Esophagus mucosa (tissue), 1 donor: ENCODE data around the gene ADH6. TPM values are rescaled to one million over a fixed set of nuclear protein-coding genes. Genes with fewer than 3 reads are reported as not detected.
"Not testable (repeated sequence)": the region's sequence is repeated elsewhere in the genome, so short reads cannot be mapped to it uniquely, and the experiment has no call there.

Source experiments
- ATAC-seq: fragments of 200-7000 bp; cut with Tn5 transposase; one replicate; pipeline ENCODE4 v1.9.1; 2020
- total RNA-seq: library from RNA; stranded (reverse); gene quantifications from one replicate; pipeline ENCODE4 v1.2.4, GENCODE V29; 2023
- donor health status: DM: yes; HTN: yes; CAD: no.

Gene ADH6
- total RNA-seq, 1 donor from 2014 or later = not detected

- ATAC-seq = not testable (repeated sequence)
Observed at GRCh38 chr4:99189900-99190299, 29.1 kb downstream of the ADH6 start.

GRCh38 chr4:99186029-99186428, 33.0 kb downstream of the ADH6 start:
- ATAC-seq = no peak

GRCh38 chr4:99185581-99185980, 33.5 kb downstream of the ADH6 start:
- no peak for ATAC-seq

GRCh38 chr4:99180382-99181070, 38.5 kb downstream of the ADH6 start:
- ATAC-seq = no peak

GRCh38 chr4:99179626-99180025, 39.4 kb downstream of the ADH6 start:
- no peak for ATAC-seq

GRCh38 chr4:99179178-99179577, 39.9 kb downstream of the ADH6 start:
- no peak for ATAC-seq

GRCh38 chr4:99166544-99166943, 52.5 kb downstream of the ADH6 start:
- ATAC-seq = no peak

GRCh38 chr4:99165978-99166377, 53.1 kb downstream of the ADH6 start:
- no peak for ATAC-seq

GRCh38 chr4:99161373-99162099, 57.5 kb downstream of the ADH6 start:
- ATAC-seq = no peak

GRCh38 chr4:99159699-99160098, 59.3 kb downstream of the ADH6 start:
- no peak for ATAC-seq

GRCh38 chr4:99157478-99157935, 61.5 kb downstream of the ADH6 start:
- ATAC-seq = no peak

- ATAC-seq = no peak
Observed at GRCh38 chr4:99156992-99157391, 62.1 kb downstream of the ADH6 start.

GRCh38 chr4:99154658-99155342, 64.2 kb downstream of the ADH6 start:
- no peak for ATAC-seq

Other genes with a start within 250 kb of the ADH6 start
- gene METAP1, start 223.5 kb downstream of the ADH6 start, total RNA-seq = 75.4 TPM
- 90.8 TPM for gene ADH5, start 130.5 kb downstream of the ADH6 start, total RNA-seq
- 0.40 TPM for gene ADH4, start 74.9 kb downstream of the ADH6 start, total RNA-seq
- gene ADH1A, start 71.7 kb upstream of the ADH6 start, total RNA-seq = not detected
- 14.2 TPM for gene ADH1B, start 102.2 kb upstream of the ADH6 start, total RNA-seq
- gene ADH1C, start 133.5 kb upstream of the ADH6 start, total RNA-seq = 0.64 TPM
- 120 TPM for gene ADH7, start 216.1 kb upstream of the ADH6 start, total RNA-seq